Esophagus muscularis mucosa (tissue), 4 donors: ENCODE results near the gene SPSB1.

Source experiments
- CTCF ChIP-seq, 3 experiments: fragments of 200-600 bp in 2 of 3; fragments of 450-650 bp in 1 of 3; sonication (generic) in 2 of 3; IDR thresholded peaks; one replicate each; pipeline ENCODE4 v1.5.1; 2017 to 2019; ENCODE audit warnings: antibody characterized with exemption in 3 of 3, mild to moderate bottlenecking in 2 of 3, moderate library complexity in 1 of 3
- EP300 ChIP-seq: sonication (generic); formaldehyde crosslinking; IDR thresholded peaks from one replicate; pipeline ENCODE4 v1.6.1; 2017; ENCODE audit warnings: antibody characterized with exemption
- POLR2A ChIP-seq: fragments of 450-650 bp; IDR thresholded peaks from one replicate; pipeline ENCODE4 v1.6.1; 2017; ENCODE audit warnings: antibody characterized with exemption, moderate library complexity, mild to moderate bottlenecking, low read depth
- POLR2AphosphoS5 ChIP-seq, 2 donors: sonication (generic); formaldehyde crosslinking; IDR thresholded peaks; one replicate each; pipeline ENCODE4 v1.6.1; 2017; ENCODE audit warnings: antibody characterized with exemption in 2 of 2

DNA sequence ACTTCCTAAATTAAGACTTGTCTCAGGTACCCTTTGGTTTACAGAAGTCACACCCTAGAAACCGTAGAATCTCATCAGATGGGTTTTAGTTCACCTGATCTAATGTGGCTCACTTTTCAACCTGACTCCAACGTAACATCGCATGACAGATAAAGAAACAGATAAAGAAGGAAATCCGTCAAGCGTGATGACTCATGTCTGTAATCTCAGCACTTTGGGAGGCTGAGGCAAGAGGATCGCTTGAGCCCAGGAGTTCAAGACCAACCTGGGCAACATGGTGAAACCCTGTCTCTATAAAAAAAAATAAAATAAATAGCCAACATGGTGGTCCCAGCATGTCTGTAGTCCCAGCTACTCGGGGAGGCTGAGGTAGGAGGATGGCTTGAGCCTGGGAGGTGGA lies 97.3 kb downstream of the SPSB1 start:
- TF ChIP-seq EP300 (no peak), CTCF (IDR thresholded peaks at IDR 0.05) (no peak), POLR2A (no peak), POLR2AphosphoS5 (IDR thresholded peaks at IDR 0.05) (no peak)
